NCI-H1436 (cell line): Measurements from ENCODE around the gene NFKBIE.
A peak's percentile ranks its signal among the peaks of the same experiment; 100 is the strongest.

ENCODE experiments used
- DNase-seq: peaks from one replicate; lab custom pipeline; 2025; lab: John Stamatoyannopoulos, UW

The NFKBIE gene

GRCh38 chr6:44258325-44258863 is 7.0 kb downstream of the NFKBIE start:
- no peak for DNase-seq

- no peak for DNase-seq
These were observed 7.5 kb downstream of the NFKBIE start for GRCh38 chr6:44257753-44258324.

GRCh38 chr6:44257025-44257752 is 8.2 kb downstream of the NFKBIE start, which contains the start of gene SLC35B2:
Gene SLC35B2 (minus strand): TSS chr6:44257528. CDS start chr6:44257410, 118 bp downstream.
- peak; percentile 67 for DNase-seq

- no peak for DNase-seq
These were observed 8.7 kb downstream of the NFKBIE start for GRCh38 chr6:44256775-44257024.

GRCh38 chr6:44255871-44256774 is 9.2 kb downstream of the NFKBIE start:
- no peak for DNase-seq

- no peak for DNase-seq
These were observed 10.1 kb downstream of the NFKBIE start for GRCh38 chr6:44255105-44255808.

GRCh38 chr6:44254191-44255104 is 10.9 kb downstream of the NFKBIE start:
- DNase-seq = no peak

- DNase-seq = peak; percentile 44
These were observed 11.8 kb downstream of the NFKBIE start for GRCh38 chr6:44253307-44254101.

GRCh38 chr6:44251576-44252524 is 13.5 kb downstream of the NFKBIE start:
- DNase-seq = no peak

GRCh38 chr6:44250718-44251123 is 14.6 kb downstream of the NFKBIE start:
- no peak for DNase-seq

GRCh38 chr6:44250067-44250717 is 15.2 kb downstream of the NFKBIE start:
- no peak for DNase-seq

GRCh38 chr6:44249082-44249748 is 16.1 kb downstream of the NFKBIE start:
- no peak for DNase-seq

GRCh38 chr6:44248579-44248978 is 16.8 kb downstream of the NFKBIE start:
- no peak for DNase-seq

- DNase-seq = peak; percentile 47
These were observed 17.7 kb downstream of the NFKBIE start for GRCh38 chr6:44247338-44248302.

GRCh38 chr6:44246663-44247337 is 18.6 kb downstream of the NFKBIE start, which contains the start of gene HSP90AB1:
Gene HSP90AB1 (plus strand): TSS chr6:44247101. CDS start chr6:44248630, 1,529 bp downstream.
- DNase-seq = peak; percentile 98
